Activated T-cell treated with anti-CD3 and anti-CD28 coated beads, Interleukin-2, amount 50 U/mL, for 1 hour (primary cell): ENCODE measurements around the gene RBM43.

Source experiments
- DNase-seq: peaks from one replicate; pipeline ENCODE4 v3.0.0-alpha.2; 2020

The RBM43 gene

DNA sequence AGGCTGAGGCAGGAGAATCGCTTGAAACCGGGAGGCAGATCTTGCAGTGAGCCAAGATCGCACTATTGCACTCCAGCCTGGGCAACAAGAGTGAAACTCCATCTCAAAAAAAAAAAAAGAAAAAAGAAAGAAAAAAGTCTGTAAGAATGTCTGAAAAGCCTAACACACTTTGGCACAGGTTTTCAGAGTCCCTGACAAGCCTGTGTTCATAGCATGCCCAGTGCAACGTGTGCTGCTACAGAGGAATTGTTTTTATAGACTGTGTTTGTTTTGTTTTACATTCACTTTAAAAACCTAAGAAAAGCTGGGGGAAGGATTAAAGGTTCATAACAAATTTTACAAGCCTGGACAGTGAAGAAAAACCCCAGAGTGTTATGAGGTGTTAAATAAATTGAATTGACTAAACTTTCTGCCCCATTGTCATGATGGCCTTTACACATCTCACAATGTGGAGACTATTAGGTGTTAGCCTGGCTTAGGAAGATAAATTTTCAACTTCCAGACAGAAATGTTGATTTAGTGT, 55.2 kb downstream of the RBM43 start:
- DNase-seq: no peak

DNA sequence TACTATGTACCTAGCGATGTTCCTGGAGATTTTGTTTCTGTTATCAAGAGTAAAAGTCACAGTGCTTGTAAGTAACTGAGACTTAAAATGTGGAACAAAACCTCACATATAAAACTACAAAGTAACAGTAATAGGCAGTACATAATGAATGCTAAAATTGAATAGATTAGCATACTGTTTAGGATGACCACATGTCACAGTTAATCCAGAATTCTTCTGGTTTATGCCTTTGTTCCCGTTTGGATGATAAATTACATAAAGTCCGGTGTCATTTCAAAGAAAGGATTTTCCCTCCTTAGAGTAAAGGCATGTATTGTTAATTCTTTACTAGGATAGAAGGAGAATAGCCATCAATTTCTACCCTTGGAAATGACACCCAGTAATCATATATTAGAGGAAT, 56.1 kb downstream of the RBM43 start:
- no peak for DNase-seq

DNA sequence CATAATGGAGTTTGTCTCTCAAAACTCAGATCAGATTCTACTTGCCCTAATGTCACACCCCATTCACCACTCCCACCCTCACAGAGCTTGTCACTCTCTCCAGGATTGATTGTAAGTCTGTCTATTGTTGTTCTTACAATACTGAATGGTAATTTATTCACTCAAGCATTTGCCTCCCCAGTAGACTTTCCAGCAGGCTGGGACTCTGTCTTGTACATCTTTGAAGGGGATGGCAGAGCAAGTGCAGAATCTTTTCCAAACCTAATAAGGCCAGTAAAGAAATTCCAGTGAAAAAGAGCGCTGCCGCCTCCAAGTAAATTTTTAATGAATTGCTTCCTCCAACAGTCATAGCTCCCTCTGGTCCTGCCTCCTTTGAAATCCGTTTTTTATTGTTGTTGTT, 56.9 kb downstream of the RBM43 start:
- no peak for DNase-seq

DNA sequence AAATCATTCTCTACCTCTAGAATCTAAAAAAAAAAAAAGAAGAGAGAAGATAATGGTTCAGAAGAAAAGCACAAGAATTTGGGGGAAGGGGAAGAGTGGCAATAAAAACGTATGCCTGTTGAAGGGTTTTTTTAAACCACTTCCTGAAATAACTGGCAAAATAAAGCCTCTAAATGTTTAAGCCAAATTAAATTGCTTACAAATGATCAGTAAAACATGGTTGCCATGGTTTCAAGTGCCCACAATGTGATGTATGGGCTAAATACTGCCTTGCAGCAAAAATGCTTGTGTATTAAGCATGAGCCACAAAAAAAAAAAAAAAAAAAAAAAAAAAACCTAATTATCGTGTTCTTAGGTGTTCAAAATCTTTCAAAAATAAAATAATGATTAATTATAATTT, 60.8 kb downstream of the RBM43 start:
- no peak for DNase-seq

DNA sequence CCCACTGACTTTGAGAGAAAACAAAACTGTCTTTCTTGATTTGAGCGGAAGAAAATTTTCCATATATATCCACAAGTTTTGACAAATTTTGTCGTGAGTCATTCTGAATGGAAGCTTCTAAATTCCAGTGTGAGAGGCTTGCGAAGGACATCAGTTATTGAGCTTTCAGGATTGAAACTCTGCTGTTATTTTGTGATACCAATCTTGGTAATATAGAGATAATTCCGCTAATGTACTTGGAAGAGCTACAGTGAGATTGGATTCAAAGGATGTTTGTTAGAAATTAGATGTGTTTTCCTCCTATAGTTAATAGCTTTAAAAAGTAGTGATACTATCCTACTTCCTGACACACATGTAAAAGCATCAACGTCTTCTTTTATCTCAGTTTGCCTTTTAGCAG, 61.4 kb downstream of the RBM43 start:
- no peak for DNase-seq

DNA sequence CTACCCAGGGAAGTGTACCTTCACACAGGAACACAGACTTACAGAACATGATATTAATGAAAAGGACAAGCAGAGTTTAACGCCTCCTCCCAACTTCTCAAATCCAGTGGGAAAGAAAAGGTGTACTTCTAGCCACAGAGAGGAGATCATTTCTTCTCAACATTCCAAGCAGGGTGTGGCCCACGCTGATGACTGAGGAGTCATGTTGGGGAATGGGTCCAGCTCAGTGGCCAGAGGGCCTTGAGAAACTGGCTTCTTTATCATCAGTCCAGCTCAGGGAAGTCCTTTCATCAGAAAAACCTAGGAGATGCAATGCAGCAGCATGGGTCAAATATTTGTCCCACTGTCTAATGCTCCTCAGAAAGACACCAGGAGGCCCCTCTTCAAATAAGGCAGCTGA, 63.0 kb downstream of the RBM43 start:
- no peak for DNase-seq
